H9 (cell line): ENCODE data around the gene CMTM7. TPM values are rescaled to one million over a fixed set of nuclear protein-coding genes. Genes with fewer than 3 reads are reported as not detected.

Experiments used
- DNase-seq: peaks from one replicate; pipeline ENCODE4 v3.0.0-alpha.2; 2017
- H2AFZ ChIP-seq: one replicate; pipeline ENCODE4 v1.6.1; 2013; ENCODE audit warnings: mild to moderate bottlenecking, low read length, control low read depth, moderate library complexity
- H2AK5ac ChIP-seq: 2 replicates; pipeline ENCODE4 v1.6.1; 2013; ENCODE audit warnings: low read length, control low read depth, mixed read lengths; ENCODE audit not compliant: insufficient read length
- H2BK120ac ChIP-seq: one replicate; pipeline ENCODE4 v1.6.1; 2013; ENCODE audit warnings: low read depth, mild to moderate bottlenecking, low read length, control low read depth, inconsistent platforms; ENCODE audit not compliant: poor library complexity, severe bottlenecking
- H2BK12ac ChIP-seq: 2 replicates; pipeline ENCODE4 v1.6.1; 2013; ENCODE audit warnings: low read length, control low read depth, mixed read lengths, low read depth; ENCODE audit not compliant: insufficient read length
- H2BK15ac ChIP-seq: 2 replicates; pipeline ENCODE4 v1.6.1; 2013; ENCODE audit warnings: low read depth, low read length, control low read depth
- H2BK20ac ChIP-seq: one replicate; pipeline ENCODE4 v1.6.1; 2013; ENCODE audit warnings: low read depth, mild to moderate bottlenecking, low read length, control low read depth, inconsistent platforms; ENCODE audit not compliant: poor library complexity, severe bottlenecking
- H2BK5ac ChIP-seq: 2 replicates; pipeline ENCODE4 v1.6.1; 2013; ENCODE audit warnings: low read length, control low read depth, mixed read lengths; ENCODE audit not compliant: insufficient read length
- H3K14ac ChIP-seq: 2 replicates; pipeline ENCODE4 v1.6.1; 2013; ENCODE audit warnings: low read length, control low read depth; ENCODE audit not compliant: insufficient read depth
- H3K18ac ChIP-seq: 2 replicates; pipeline ENCODE4 v1.6.1; 2013; ENCODE audit warnings: low read depth, mild to moderate bottlenecking, mixed read lengths, low read length, control low read depth; ENCODE audit not compliant: insufficient read length
- H3K23ac ChIP-seq: 2 replicates; pipeline ENCODE4 v1.6.1; 2013; ENCODE audit warnings: low read length, control low read depth, mixed read lengths, low read depth; ENCODE audit not compliant: insufficient read length
- H3K23me2 ChIP-seq: 2 replicates; pipeline ENCODE4 v1.6.1; 2013; ENCODE audit warnings: low read depth, mild to moderate bottlenecking, mixed read lengths, low read length, control low read depth; ENCODE audit not compliant: insufficient read length, poor library complexity, severe bottlenecking
- H3K27ac ChIP-seq: 2 replicates; pipeline ENCODE4 v1.5.1; 2013; ENCODE audit warnings: low read length, control low read depth, mixed read lengths, low read depth; ENCODE audit not compliant: insufficient read length
- H3K27me3 ChIP-seq: 2 replicates; pipeline ENCODE4 v1.6.1; 2013; ENCODE audit warnings: low read length, control low read depth, inconsistent platforms; ENCODE audit not compliant: insufficient read depth
- H3K4ac ChIP-seq: 2 replicates; pipeline ENCODE4 v1.6.1; 2013; ENCODE audit warnings: low read depth, mild to moderate bottlenecking, control low read depth, inconsistent platforms, low read length, moderate library complexity
- H3K4me1 ChIP-seq: 2 replicates; pipeline ENCODE4 v1.6.1; 2013; ENCODE audit warnings: low read length, control low read depth, inconsistent platforms; ENCODE audit not compliant: insufficient read depth
- H3K4me2 ChIP-seq: 2 replicates; pipeline ENCODE4 v1.6.1; 2013; ENCODE audit warnings: low read length, control low read depth, mixed read lengths; ENCODE audit not compliant: insufficient read length, insufficient read depth
- H3K56ac ChIP-seq: 2 replicates; pipeline ENCODE4 v1.6.1; 2013; ENCODE audit warnings: low read depth, mild to moderate bottlenecking, mixed read lengths, low read length, control low read depth; ENCODE audit not compliant: insufficient read length
- H3K79me1 ChIP-seq: 2 replicates; pipeline ENCODE4 v1.6.1; 2013; ENCODE audit warnings: low read depth, mild to moderate bottlenecking, moderate library complexity, low read length, control low read depth, inconsistent platforms; ENCODE audit not compliant: insufficient read depth, poor library complexity, severe bottlenecking
- H3K79me2 ChIP-seq: 2 replicates; pipeline ENCODE4 v1.6.1; 2013; ENCODE audit warnings: low read length, control low read depth, inconsistent platforms; ENCODE audit not compliant: insufficient read depth
- H3K9ac ChIP-seq: 2 replicates; pipeline ENCODE4 v1.6.1; 2013; ENCODE audit warnings: low read length, control low read depth, mixed read lengths; ENCODE audit not compliant: insufficient read length; ENCODE audit errors: extremely low read depth
- H3K9me3 ChIP-seq: one replicate; pipeline ENCODE4 v1.6.1; 2013; ENCODE audit warnings: low read depth, low read length, inconsistent platforms; ENCODE audit not compliant: control insufficient read depth
- H3T11ph ChIP-seq: one replicate; pipeline ENCODE4 v1.6.1; 2013; ENCODE audit warnings: mild to moderate bottlenecking, low read length, control low read depth, inconsistent platforms
- H4K20me1 ChIP-seq: one replicate; pipeline ENCODE4 v1.6.1; 2013; ENCODE audit not compliant: control insufficient read depth, insufficient read length, insufficient read depth
- H4K5ac ChIP-seq: 2 replicates; pipeline ENCODE4 v1.6.1; 2013; ENCODE audit warnings: low read depth, mild to moderate bottlenecking, mixed read lengths, low read length, control low read depth; ENCODE audit not compliant: insufficient read length
- H4K8ac ChIP-seq: replicated peaks from 2 replicates; pipeline ENCODE4 v1.6.1; 2013; ENCODE audit warnings: low read length, control low read depth, mixed read lengths, low read depth; ENCODE audit not compliant: insufficient read length
- H4K91ac ChIP-seq: 2 replicates; pipeline ENCODE4 v1.6.1; 2013; ENCODE audit warnings: low read depth, mild to moderate bottlenecking, moderate library complexity, mixed read lengths, low read length, control low read depth; ENCODE audit not compliant: insufficient read length
- H3K27ac Mint-ChIP-seq, 3 experiments: 2 replicates in 2 of 3; 3 replicates in 1 of 3; pipeline ENCODE4 v1.8.0; 2020 to 2021; ENCODE audit warnings: mixed read lengths in 3 of 3, mild to moderate bottlenecking in 1 of 3, moderate library complexity in 1 of 3
- H3K27me3 Mint-ChIP-seq: 2 replicates; pipeline ENCODE4 v1.8.0; 2021; ENCODE audit warnings: low read depth, mild to moderate bottlenecking, moderate library complexity, mixed read lengths
- H3K36me3 Mint-ChIP-seq, 3 experiments: 2 replicates in 2 of 3; 3 replicates in 1 of 3; pipeline ENCODE4 v1.8.0; 2020 to 2021; ENCODE audit warnings: low read depth in 3 of 3, mixed read lengths in 3 of 3; ENCODE audit not compliant: insufficient read depth in 1 of 3
- H3K4me1 Mint-ChIP-seq, 2 experiments: 2 replicates each; pipeline ENCODE4 v1.8.0; 2020; ENCODE audit warnings: mixed read lengths in 2 of 2
- H3K4me3 Mint-ChIP-seq, 2 experiments: 2 replicates in 1 of 2; 3 replicates in 1 of 2; pipeline ENCODE4 v1.8.0; 2020 to 2021; ENCODE audit warnings: mild to moderate bottlenecking in 2 of 2, mixed read lengths in 2 of 2, moderate library complexity in 1 of 2
- H3K9me3 Mint-ChIP-seq, 2 experiments: 2 replicates in 1 of 2; 3 replicates in 1 of 2; pipeline ENCODE4 v1.8.0; 2020; ENCODE audit warnings: mild to moderate bottlenecking in 2 of 2, mixed read lengths in 2 of 2, moderate library complexity in 1 of 2
- CTCF ChIP-seq: fragments of 200-600 bp; sonication (generic); conservative IDR thresholded peaks from 3 replicates; pipeline ENCODE4 v1.8.0; 2021; ENCODE audit warnings: antibody characterized with exemption, mild to moderate bottlenecking
- WGBS: extraction: QIAGEN DNeasy Blood & Tissue Kit; methylation state at CpG from one replicate; pipeline ENCODE4 v1.1.7; 2013; ENCODE audit warnings: missing lambda C conversion rate, low lambda C conversion rate, mixed read lengths; ENCODE audit not compliant: insufficient read length; ENCODE audit errors: extremely low coverage; 5-methylcytosine and 5-hydroxymethylcytosine counted together
- total RNA-seq: library from RNA; stranded (reverse); gene quantifications from 2 replicates; pipeline ENCODE4 v1.2.1, GENCODE V29; 2021

CMTM7 gene
- total RNA-seq, 1 experiment from 2014 or later = 23.9 TPM

GRCh38 chr3:32372213-32372490 lies 19.5 kb upstream of the CMTM7 start:
- Histone ChIP-seq H2BK120ac (no peak overlapping the region), H3K9me3 (no peaks in the 10 kb centered on the region), H3K27ac (no peak overlapping the region), H3K9ac (no peak overlapping the region), H3T11ph (no peak overlapping the region), H3K18ac (no peak overlapping the region), H2BK12ac (no peak overlapping the region), H3K79me1 (no peaks in the 10 kb centered on the region), H4K20me1 (no peaks in the 10 kb centered on the region), H2AK5ac (no peak overlapping the region), H3K4me1 (peaks cover 2% of the 10 kb centered on the region; the same call in 1 of the 2 replicates), H3K23me2 (no peaks in the 10 kb centered on the region), H3K14ac (no peak overlapping the region), H3K4ac (no peak overlapping the region), H3K56ac (no peak overlapping the region), H2BK20ac (no peak overlapping the region), H4K5ac (no peak overlapping the region), H3K23ac (no peak overlapping the region), H4K91ac (no peak overlapping the region), H4K8ac (no peak overlapping the region), H2BK15ac (no peak overlapping the region), H2AFZ (no peak overlapping the region), H3K79me2 (no peaks in the 10 kb centered on the region), H2BK5ac (no peak overlapping the region), H3K27me3 (no peaks in the 10 kb centered on the region), H3K4me2 (no peak overlapping the region)
- no peak overlapping the region for H3K4me3 Mint-ChIP-seq
- no peaks in the 10 kb centered on the region for H3K27me3 Mint-ChIP-seq
- H3K9me3 Mint-ChIP-seq = no peaks in the 10 kb centered on the region
- H3K4me1 Mint-ChIP-seq = peaks cover 11 to 13% of the 10 kb centered on the region in 2 experiments
- WGBS = no CpG with 5 or more reads among the region's 4 CpGs
- H3K36me3 Mint-ChIP-seq = no peaks in the 10 kb centered on the region
- DNase-seq = no peak
- H3K27ac Mint-ChIP-seq = no peak overlapping the region
- TF ChIP-seq CTCF = no peak
